GM23248 (cell line): ENCODE data around the gene VPS37D.
A peak's percentile ranks its signal among the peaks of the same experiment; 100 is the strongest.

Source experiments
- EZH2 ChIP-seq: fragments of 200-600 bp; sonication (generic); IDR thresholded peaks from 2 replicates; pipeline ENCODE4 v1.6.1; 2018; ENCODE audit warnings: antibody characterized with exemption, mild to moderate bottlenecking; ENCODE audit not compliant: insufficient read depth, poor library complexity, severe bottlenecking
- EZH2phosphoT487 ChIP-seq: fragments of 200-600 bp; sonication (generic); IDR thresholded peaks from 2 replicates; pipeline ENCODE4 v1.6.1; 2018; ENCODE audit warnings: antibody characterized with exemption, moderate library complexity, mild to moderate bottlenecking, low read depth; ENCODE audit not compliant: insufficient read depth

GRCh38 chr7:73624669-73625001 lies 43.0 kb upstream of the VPS37D start:
- TF ChIP-seq EZH2 (peak; percentile 4), EZH2phosphoT487 (no peak)
